Lower lobe of right lung (tissue), 2 donors: ENCODE data around the gene HELB. TPM values are rescaled to one million over a fixed set of nuclear protein-coding genes. Genes with fewer than 3 reads are reported as not detected.

ENCODE experiments used
- ATAC-seq, 2 donors: fragments of 200-7000 bp; cut with Tn5 transposase; one replicate each; pipeline ENCODE4 v1.9.1; 2020 to 2022; ENCODE audit warnings: mild to moderate bottlenecking in 2 of 2, moderate library complexity in 2 of 2
- DNase-seq: peaks from one replicate; pipeline ENCODE4 v3.0.0-alpha.2; 2020
- H3K27ac ChIP-seq: fragments of 200-600 bp; one replicate; pipeline ENCODE4 v1.8.0; 2022
- H3K27me3 ChIP-seq: fragments of 200-600 bp; one replicate; pipeline ENCODE4 v1.8.0; 2022; ENCODE audit warnings: low read depth
- H3K36me3 ChIP-seq: fragments of 200-600 bp; one replicate; pipeline ENCODE4 v1.8.0; 2022; ENCODE audit warnings: mild to moderate bottlenecking
- H3K4me1 ChIP-seq: fragments of 200-600 bp; one replicate; pipeline ENCODE4 v1.8.0; 2022
- H3K4me3 ChIP-seq: fragments of 200-600 bp; one replicate; pipeline ENCODE4 v1.8.0; 2022; ENCODE audit warnings: mild to moderate bottlenecking
- H3K9me3 ChIP-seq: fragments of 200-600 bp; one replicate; pipeline ENCODE4 v1.8.0; 2022
- intact Hi-C: fragments of 100-400 bp; cut with DNase I; formaldehyde crosslinking; loops from one replicate; pipeline ENCODE4 v1.11.0; 2022
- total RNA-seq: library from RNA; stranded (reverse); fragmentation: NEBNext Ultra II Directional; extraction: Animal tissue kit (Norgen Biotek cat#: 25700); gene quantifications from one replicate; pipeline ENCODE4 v1.2.1, GENCODE V29; 2021
- TF ChIP-seq, protein P1 (sequence below): fragments of 200-600 bp; IDR thresholded peaks from one replicate; pipeline ENCODE4 v1.8.0; 2022; ENCODE audit warnings: antibody characterized with exemption, mild to moderate bottlenecking
- donor health status: DM: no; HTN: yes; CAD: no; lungs with severe emphysema.

Gene HELB
- total RNA-seq, 1 donor from 2014 or later, result 6.4 TPM

DNA sequence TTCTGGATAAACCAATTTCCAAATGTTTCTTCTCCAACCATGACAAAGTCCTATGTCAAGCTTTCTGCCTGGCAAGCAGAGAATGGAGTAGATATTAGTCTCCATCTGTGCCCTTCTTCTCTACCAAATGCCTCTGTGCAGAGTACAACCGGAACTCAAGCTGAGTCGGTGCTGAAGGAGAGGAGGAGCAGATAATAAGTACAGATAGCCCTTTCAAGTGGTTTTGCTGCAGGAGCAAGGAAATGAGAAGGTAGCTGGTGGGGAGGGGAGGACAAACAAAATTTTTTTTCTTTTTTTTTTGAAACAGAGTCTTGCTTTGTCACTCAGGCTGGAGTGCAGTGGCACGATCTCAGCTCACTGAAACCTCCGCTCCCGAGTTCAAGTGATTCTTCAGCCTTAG is 14.2 kb upstream of the HELB start:
- H3K4me1 ChIP-seq, result no peaks in the 10 kb centered on the region
- no peak overlapping the region for H3K4me3 ChIP-seq
- ATAC-seq (peak; percentile 39 to 51), DNase-seq (no peak)
- no peaks in the 10 kb centered on the region for H3K27me3 ChIP-seq
- intact Hi-C loops, result no loop called here
- H3K27ac ChIP-seq, result no peak overlapping the region
- no peaks in the 10 kb centered on the region for H3K36me3 ChIP-seq
- TF ChIP-seq, protein P1, sequence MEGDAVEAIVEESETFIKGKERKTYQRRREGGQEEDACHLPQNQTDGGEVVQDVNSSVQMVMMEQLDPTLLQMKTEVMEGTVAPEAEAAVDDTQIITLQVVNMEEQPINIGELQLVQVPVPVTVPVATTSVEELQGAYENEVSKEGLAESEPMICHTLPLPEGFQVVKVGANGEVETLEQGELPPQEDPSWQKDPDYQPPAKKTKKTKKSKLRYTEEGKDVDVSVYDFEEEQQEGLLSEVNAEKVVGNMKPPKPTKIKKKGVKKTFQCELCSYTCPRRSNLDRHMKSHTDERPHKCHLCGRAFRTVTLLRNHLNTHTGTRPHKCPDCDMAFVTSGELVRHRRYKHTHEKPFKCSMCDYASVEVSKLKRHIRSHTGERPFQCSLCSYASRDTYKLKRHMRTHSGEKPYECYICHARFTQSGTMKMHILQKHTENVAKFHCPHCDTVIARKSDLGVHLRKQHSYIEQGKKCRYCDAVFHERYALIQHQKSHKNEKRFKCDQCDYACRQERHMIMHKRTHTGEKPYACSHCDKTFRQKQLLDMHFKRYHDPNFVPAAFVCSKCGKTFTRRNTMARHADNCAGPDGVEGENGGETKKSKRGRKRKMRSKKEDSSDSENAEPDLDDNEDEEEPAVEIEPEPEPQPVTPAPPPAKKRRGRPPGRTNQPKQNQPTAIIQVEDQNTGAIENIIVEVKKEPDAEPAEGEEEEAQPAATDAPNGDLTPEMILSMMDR, result no peak
- no peaks in the 10 kb centered on the region for H3K9me3 ChIP-seq

DNA sequence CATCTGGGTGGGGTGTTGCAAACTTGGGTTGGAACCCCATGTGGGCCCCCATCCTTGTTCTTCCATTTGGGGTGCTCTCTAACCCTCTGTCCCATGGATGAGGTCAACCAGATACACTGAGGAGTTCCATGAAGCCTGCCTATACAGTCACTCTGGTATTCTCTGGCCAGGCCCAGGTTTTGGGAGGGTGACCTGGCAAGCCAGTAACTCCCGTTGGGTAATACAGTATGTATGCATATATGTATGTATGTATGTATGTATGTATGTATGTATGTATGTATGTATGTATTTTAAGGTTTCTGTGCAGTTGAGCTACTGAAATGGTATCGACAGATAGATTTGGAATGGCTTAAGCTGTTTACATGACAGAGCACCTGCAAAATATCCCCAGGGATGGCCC is 12.8 kb upstream of the HELB start:
- Histone ChIP-seq H3K4me3 (no peak overlapping the region), H3K36me3 (no peaks in the 10 kb centered on the region), H3K4me1 (no peaks in the 10 kb centered on the region), H3K27ac (no peak overlapping the region), H3K9me3 (no peaks in the 10 kb centered on the region), H3K27me3 (no peaks in the 10 kb centered on the region)
- intact Hi-C loops, result no loop called here
- no peak for DNase-seq
- TF ChIP-seq, protein P1, result no peak
- ATAC-seq, result no peak

DNA sequence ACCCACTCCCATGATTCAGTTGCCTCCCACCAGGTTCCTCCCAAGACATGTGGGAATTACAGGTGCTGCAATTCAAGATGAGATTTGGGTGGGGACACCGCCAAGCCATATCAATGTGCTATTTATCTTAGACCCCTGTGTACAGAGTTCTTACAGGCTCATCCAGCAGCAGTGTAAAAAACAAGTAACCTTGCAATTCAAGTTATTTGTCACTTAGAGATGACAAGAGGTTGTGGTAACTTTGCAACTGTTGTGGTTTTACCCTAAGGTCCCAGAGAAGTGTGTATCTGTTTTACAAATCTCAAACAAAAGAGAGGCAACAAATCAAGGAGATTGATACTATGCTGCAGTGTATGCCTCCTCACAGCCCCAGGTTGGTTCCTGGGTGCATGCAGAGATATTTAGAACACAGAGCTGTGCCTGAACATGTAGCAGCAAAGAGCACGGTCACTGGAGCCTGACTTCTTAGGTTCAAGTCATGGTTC is 11.5 kb upstream of the HELB start:
- peak; percentile 21 to 32 for ATAC-seq

GRCh38 chr12:66296176-66296683 is 6.1 kb upstream of the HELB start:
- H3K4me1 ChIP-seq, result no peaks in the 10 kb centered on the region
- TF ChIP-seq, protein P1, result no peak
- ATAC-seq (no peak), DNase-seq (no peak)
- no peaks in the 10 kb centered on the region for H3K36me3 ChIP-seq
- no peaks in the 10 kb centered on the region for H3K27me3 ChIP-seq
- H3K9me3 ChIP-seq, result no peaks in the 10 kb centered on the region
- no peak overlapping the region for H3K27ac ChIP-seq
- H3K4me3 ChIP-seq, result no peak overlapping the region
- intact Hi-C loops, result no loop called here

More for the DNA sequence above, 11.5 kb upstream of the HELB start:
- DNase-seq, result no peak
- Histone ChIP-seq H3K9me3 (no peaks in the 10 kb centered on the region), H3K27me3 (no peaks in the 10 kb centered on the region), H3K4me3 (no peak overlapping the region), H3K4me1 (no peaks in the 10 kb centered on the region), H3K36me3 (no peaks in the 10 kb centered on the region), H3K27ac (no peak overlapping the region)
- intact Hi-C loops, result no loop called here
- TF ChIP-seq, protein P1, result no peak

DNA sequence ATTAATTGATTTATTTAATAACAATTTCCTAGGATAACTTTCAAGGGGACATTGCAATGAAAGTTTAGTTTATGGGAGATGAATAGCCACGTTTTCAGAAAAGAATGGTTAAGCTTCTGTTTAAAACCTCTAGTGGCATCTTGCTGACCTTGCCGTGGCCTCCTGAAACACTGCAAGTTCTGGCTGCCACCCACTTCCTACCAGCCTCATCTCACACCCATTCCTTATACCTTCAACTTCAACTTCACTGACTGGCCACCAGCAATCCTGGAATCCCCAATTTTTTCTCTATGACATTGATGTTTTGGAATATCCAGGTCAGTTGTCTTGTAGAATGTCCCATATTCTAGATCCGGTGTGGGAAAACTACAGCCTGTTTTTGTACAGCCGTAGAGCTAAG is 5.2 kb upstream of the HELB start:
- no peaks in the 10 kb centered on the region for H3K36me3 ChIP-seq

More for the DNA sequence above, 5.2 kb upstream of the HELB start:
- Histone ChIP-seq H3K27me3 (no peaks in the 10 kb centered on the region), H3K4me3 (no peak overlapping the region), H3K9me3 (no peaks in the 10 kb centered on the region), H3K4me1 (no peaks in the 10 kb centered on the region), H3K27ac (no peak overlapping the region)
- ATAC-seq, result no peak
- TF ChIP-seq, protein P1, result no peak
- DNase-seq, result no peak
- intact Hi-C loops, result no loop called here
